Peyer's patch (tissue), 4 donors: ENCODE measurements around the gene ARL6IP1.
"Not testable (repeated sequence)": the region's sequence is repeated elsewhere in the genome, so short reads cannot be mapped to it uniquely, and the experiment has no call there.

ENCODE experiments used
- POLR2A ChIP-seq, 2 donors: fragments of 450-650 bp; IDR thresholded peaks; one replicate each; pipeline ENCODE4 v1.5.1; 2017; ENCODE audit warnings: antibody characterized with exemption in 2 of 2, mild to moderate bottlenecking in 2 of 2, moderate library complexity in 2 of 2
- TF ChIP-seq, protein P1 (sequence below), 6 experiments: fragments of 450-650 bp in 4 of 6; fragments of 200-600 bp in 2 of 6; sonication (generic) in 1 of 6; IDR thresholded peaks; one replicate each; pipeline ENCODE4 v1.5.1; 2017 to 2019; ENCODE audit warnings: antibody characterized with exemption in 6 of 6, mild to moderate bottlenecking in 3 of 6, moderate library complexity in 1 of 6

GRCh38 chr16:18767217-18767616 is 34.1 kb downstream of the ARL6IP1 start:
- TF ChIP-seq, protein P1, sequence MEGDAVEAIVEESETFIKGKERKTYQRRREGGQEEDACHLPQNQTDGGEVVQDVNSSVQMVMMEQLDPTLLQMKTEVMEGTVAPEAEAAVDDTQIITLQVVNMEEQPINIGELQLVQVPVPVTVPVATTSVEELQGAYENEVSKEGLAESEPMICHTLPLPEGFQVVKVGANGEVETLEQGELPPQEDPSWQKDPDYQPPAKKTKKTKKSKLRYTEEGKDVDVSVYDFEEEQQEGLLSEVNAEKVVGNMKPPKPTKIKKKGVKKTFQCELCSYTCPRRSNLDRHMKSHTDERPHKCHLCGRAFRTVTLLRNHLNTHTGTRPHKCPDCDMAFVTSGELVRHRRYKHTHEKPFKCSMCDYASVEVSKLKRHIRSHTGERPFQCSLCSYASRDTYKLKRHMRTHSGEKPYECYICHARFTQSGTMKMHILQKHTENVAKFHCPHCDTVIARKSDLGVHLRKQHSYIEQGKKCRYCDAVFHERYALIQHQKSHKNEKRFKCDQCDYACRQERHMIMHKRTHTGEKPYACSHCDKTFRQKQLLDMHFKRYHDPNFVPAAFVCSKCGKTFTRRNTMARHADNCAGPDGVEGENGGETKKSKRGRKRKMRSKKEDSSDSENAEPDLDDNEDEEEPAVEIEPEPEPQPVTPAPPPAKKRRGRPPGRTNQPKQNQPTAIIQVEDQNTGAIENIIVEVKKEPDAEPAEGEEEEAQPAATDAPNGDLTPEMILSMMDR (IDR thresholded peaks at IDR 0.05), result not testable (repeated sequence)
- TF ChIP-seq POLR2A (IDR thresholded peaks at IDR 0.05), result not testable (repeated sequence)
